Measurements from ENCODE around the gene ZNF613.
"Not testable (repeated sequence)": the region's sequence is repeated elsewhere in the genome, so short reads cannot be mapped to it uniquely, and the experiment has no call there.

The ZNF613 gene

DNA sequence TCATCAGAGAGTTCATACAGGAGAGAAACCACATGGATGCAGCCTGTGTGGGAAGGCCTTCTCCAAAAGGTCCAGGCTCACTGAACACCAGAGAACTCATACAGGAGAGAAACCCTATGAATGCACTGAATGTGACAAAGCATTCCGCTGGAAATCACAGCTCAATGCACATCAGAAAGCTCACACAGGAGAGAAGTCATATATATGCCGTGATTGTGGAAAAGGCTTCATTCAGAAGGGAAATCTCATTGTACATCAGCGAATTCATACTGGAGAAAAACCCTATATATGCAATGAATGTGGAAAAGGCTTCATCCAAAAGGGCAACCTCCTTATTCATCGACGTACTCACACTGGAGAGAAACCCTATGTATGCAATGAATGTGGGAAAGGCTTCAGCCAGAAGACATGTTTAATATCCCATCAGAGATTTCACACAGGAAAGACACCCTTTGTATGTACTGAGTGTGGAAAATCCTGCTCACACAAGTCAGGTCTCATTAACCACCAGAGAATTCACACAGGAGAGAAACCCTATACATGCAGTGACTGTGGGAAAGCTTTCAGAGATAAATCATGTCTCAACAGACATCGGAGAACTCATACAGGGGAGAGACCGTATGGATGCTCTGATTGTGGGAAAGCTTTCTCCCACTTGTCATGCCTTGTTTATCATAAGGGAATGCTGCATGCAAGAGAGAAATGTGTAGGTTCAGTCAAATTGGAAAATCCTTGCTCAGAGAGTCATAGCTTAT is 17.7 kb downstream of the ZNF613 start:
- no peak for DNase-seq

DNA sequence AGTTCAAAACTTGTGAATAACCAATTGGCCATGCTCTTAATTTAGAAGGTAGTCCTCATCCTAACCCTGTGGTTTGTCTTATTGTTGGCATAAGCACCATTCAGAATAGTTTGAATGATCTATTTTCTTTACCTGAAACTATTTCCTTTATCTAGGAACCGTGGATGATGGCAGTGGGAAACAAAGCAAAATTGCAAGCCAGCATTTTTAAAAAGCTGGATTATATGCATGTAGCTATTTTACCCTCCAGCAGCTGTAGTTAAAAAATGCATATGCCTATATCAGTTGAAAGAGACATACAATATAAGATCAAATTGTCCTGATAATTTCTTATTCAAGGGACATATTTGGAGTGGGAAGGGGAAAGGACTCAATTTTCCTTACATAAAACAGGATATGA is 19.3 kb downstream of the ZNF613 start:
- no peak for DNase-seq

DNA sequence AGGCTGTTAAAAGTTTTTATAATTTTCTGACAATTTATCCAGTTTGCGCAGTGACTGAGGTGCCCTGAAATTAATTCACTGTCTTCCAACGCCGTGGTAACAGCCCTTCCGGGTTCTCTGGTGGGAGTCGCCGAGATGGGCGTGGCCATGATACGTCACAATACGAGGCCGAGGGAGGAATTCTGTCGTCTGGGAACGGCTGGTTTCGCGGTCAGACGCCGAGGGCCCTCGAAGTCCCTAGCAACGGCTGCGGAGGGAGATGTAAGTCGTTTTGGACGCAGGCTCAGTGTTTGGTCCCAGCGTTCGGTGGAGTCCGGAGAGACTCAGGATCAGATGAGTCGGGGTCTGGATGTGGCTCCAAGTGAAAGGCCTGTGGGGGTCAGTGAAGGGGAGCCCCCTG is 21.7 kb downstream of the ZNF613 start:
- DNase-seq = no peak

DNA sequence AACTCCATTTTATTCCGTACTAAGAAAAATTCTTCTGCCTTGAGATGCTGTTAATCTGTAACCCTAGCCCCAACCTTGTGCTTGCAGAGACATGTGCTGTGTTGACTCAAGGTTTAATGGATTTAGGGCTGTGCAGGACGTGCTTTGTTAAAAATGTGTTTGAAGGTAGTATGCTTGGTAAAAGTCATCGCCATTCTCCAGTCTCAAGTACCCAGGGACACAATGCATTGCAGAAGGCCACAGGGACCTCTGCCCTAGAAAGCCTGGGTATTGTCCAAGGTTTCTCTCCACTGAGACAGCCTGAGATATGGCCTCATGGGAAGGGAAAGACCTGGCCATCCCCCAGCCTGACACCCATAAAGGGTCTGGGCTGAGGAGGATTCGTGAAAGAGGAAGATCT is 30.6 kb downstream of the ZNF613 start:
- not testable (repeated sequence) for DNase-seq

DNA sequence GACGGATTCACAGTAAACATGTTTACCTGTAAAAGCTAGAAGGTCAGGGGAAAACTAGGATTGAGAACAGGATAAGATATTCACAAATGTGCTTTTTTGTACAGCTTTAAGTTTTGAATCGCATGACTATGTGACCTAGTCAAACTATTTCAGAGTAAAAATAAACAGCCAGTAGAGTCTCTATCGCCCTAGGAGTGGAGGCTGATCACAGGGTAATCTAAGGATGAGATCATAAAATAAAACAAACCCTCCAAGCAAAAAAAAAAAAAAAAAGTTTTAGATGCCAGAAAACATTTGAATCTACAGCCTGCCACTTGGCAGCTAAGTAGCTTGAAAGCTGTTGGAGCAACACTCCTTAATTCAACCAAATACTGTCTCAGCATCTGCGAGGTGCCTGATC is 32.5 kb downstream of the ZNF613 start:
- no peak for DNase-seq

DNA sequence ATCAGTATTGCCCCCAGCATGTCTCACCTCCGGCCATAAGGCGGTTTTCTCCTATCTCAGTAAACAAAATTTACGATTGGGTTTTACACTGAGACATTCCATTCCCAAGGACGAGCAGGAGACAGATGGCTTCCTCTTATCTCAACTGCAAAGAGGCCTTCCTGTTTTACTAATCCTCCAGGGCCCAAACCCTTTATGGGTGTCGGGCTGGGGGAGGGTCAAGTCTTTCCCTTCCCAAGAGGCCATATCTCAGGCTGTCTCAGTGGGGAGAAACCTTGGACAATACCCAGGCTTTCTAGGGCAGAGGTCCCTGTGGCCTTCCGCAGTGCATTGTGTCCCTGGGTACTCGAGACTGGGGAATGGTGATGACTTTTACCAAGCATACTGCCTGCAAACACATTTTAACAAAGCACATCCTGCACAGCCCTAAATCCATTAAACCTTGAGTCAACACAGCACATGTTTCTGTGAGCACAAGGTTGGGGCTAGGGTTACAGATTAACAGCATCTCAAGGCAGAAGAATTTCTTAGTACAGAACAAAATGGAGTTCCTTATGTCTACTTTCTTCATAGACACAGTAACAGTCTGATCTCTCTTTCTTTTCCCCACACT is 33.5 kb downstream of the ZNF613 start:
- DNase-seq = not testable (repeated sequence)

DNA sequence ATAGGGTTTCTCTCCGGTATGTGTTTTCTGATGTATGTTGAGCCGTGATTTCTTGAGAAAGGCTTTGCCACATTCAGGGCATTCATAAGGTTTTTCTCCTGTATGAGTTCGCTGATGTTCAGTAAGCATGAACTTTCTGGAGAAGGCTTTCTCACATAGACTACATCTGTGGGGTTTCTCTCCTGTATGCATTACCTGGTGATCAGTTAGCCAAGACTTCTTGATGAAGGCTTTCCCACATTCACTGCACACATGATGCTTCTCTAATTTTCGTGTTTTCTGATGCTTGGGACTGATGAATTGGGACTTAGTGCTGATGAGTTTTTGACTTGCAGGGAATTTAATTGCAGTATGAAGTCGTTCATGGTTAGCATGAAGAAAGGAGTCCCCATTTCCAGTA is 38.3 kb downstream of the ZNF613 start:
- no peak for DNase-seq

DNA sequence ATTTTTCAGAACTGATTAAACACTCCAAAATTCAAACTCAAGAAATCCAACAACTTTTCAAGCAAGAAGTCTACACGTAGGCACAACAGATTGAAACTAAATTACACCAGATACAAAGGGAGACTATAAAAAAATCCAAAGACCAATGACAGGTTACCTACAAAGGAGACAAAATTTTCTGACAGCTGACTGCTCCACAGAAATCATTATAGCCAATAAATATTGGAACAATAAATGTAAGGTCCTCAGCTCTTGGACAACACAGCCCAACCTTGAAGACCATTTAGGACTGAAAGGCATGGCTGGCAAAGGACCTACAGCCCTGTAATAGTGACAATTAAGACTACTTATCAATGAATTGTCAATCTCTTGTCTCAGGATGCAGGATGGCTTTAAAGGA is 43.4 kb downstream of the ZNF613 start:
- no peak for DNase-seq

DNA sequence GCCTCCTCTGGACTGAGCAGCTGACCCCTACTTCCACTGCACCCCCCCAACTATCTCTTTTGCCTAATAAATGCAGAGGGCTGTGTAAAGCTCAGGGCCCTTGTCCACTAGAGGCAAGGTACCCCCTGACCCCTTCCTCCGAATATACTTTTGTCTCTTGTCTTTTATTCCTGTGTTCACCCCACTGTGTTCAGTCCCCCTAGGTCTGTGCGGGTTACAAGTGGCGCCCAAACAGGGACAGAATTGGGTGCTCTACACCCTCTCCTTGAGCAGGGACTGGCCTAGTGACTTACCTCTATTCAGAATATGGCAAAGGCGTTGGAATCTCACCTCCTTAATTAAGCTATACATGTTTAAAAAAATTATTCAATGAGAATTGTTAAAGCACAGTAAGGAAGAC is 44.4 kb downstream of the ZNF613 start:
- DNase-seq = peak in 1 of 2 donors; percentile 10

DNA sequence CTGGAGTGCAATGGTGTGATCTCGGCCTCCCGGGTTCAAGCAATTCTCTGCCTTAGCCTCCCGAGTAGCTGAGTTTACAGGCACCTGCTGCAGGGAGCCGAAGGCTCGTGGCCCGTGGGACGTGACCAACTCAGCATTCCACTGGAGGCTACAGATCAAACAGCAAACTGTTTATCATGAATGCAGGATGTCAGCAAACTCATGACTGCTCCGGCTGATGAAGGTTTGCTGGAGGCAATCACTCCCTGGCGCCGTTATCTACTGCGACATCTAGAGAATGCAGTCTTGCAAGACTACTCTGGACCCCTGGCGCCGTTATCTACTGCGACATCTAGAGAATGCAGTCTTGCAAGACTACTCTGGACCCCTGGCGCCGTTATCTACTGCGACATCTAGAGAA is 48.5 kb downstream of the ZNF613 start:
- not testable (repeated sequence) for DNase-seq

DNA sequence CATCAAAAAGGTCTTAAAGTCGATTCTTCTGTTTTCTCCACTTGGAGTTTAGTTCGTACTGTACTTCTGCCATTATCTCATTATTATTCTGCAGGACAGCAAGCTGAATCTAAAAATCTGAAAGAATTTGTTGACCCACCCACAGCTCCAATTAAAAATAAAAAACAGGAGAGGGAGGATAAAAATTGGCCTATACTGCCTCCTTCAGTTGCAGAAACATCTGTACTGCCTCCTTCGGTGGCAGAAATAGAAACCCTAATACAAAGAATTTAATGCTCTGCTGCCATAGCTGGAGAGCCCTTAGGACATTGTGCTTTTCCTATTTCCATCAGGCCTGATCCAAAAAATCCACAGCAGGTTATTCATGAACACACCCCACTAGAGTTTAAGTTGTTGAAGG is 49.6 kb downstream of the ZNF613 start:
- DNase-seq = no peak

DNA sequence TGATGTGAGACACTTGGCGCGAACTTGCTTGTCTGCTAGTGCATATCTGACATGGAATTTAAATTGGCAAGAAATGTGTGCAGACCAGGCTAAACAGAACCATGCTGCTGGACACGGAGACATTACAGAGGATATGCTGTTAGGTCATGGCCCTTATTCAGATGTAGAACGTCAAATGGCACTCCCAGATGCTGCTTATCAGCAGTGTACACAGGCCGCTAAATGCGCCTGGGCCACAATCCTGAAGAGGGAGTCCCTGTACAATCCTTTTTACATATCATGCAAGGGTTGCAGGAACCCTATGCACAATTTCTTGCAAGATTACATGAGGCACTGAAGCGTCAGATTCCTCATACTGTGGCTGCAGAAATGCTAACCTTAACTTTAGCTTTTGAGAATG is 50.1 kb downstream of the ZNF613 start:
- no peak for DNase-seq

DNA sequence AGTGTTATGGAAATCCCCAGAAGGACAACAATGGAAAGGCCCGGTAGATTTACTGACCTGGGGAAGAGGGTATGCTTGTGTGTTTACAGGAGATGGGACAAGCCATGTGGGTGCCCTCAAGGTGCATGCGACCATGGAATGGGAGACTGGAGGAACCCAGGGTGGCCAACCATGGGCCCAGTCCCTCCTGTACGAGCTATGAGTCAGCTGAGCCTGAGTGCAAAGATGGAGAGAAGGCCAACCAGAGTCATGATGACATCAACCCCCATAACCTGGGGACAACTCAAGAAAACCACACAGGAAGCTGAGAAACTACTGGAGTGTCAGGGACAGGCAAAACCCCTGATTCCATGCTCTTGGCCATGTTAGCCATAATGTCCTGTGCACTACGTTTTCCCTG is 51.6 kb downstream of the ZNF613 start:
- DNase-seq = no peak

DNA sequence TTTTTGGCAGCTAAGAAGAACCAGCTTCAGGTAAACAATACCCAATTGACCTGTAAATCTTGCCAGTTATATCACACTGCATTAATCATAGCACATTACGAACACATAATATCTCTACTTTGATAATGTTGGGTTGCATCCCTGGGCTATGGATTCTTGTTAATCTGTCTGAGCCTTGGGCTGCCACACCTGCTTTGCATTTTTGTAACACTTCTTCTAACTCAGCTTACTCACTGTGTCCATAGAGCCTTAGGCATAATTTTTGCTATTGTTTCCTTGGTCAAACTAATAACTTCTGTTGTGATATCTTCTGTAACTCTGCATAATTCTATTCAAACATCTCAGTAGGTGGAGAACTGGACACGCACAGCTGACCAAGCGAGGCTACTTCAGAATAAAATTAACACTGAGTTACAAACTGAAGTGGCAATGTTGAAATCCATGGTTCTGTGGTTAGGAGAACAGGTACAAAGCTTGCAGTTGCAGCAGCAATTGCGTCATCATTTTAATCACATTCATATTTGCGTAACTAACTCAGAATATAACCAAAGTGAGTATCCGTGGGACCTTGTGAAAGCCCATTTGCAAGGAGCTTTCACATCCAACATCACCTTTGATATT is 53.0 kb downstream of the ZNF613 start:
- DNase-seq = no peak

DNA sequence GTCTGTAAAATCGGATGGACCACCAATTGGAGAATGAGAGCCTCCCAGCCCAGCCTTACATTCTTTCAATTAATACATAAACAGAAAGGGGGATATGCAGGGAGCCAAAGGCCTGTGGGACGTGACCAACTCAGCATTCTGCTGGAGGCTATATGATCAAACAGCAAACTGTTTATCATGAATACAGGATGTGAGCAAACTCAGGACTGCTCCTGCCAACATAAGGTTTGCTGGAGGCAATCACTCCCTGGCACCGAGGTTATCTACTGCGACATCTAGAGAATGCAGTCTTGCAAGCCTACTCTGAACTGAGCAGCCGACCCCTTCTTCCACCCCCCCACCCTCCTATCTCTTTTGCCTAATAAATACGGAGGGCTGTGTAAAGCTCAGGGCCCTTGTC is 53.7 kb downstream of the ZNF613 start:
- DNase-seq = not testable (repeated sequence)

DNA sequence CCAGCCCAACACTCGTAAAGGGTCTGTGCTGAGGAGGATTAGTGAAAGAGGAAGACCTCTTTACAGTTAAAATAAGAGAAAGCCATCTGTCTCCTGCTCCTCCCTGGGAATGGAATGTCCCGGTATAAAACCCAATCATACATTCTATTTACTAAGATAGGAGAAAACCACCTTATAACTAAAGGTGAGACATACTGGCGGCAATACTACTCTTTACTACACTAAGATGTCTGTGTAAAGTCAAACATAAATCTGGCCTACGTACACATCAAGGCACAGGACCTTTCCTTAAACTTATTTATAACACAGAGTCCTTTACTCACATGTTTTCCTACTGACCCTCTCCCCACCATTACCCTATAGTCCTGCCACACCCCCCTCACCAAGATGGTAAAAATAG is 56.1 kb downstream of the ZNF613 start:
- DNase-seq = no peak

DNA sequence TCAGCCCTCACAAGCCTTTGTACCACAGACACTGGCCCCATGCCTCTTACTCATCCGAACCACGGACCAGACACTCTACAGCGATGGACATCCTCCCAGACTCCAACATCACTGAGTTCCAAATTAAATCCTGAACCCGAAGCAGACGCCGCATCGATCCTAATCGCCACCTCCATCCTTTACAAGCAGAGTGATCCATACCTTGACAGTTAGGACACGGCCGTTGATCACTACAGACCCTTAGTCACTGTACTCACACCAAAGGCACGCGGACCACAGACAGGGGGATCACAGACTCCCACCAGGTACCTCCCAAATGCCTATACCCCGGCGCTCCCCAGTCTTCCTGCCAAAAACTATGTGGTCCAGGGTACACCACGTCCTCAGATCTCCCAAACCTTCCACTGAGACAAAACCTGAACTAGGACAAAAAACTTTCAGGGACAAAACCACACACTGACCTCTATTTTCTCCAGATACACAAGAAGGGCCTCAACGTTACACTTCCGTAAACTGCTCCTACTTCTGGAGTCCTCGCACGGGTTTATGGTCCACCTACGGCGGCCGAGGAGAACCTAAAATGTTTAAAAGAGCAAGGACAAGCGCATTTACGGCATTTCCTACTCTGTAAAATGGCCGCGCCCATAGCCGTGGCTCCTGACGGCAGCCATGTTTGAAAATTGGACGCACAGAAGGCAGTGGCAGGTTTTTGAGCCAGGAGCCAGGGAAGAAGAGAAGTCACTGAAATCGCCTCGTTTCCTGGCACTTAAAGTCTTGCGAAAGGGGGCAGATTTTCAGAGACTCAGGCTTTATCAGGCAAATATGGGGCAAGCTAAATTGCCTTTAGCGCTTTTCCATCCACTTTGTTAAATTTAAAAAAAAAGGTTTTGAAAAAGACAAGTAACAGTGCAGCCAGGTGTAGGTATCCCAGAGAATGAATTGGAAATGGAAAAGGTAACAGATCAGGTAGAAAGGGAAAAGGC is 59.3 kb downstream of the ZNF613 start, which contains the start of gene ZNF350:
Gene ZNF350, minus strand, starts transcription at position 532 of the 983 bp plus-strand sequence. CDS start 12,480 bp downstream, outside the sequence.
- peak; percentile 94 to 95 for DNase-seq

DNA sequence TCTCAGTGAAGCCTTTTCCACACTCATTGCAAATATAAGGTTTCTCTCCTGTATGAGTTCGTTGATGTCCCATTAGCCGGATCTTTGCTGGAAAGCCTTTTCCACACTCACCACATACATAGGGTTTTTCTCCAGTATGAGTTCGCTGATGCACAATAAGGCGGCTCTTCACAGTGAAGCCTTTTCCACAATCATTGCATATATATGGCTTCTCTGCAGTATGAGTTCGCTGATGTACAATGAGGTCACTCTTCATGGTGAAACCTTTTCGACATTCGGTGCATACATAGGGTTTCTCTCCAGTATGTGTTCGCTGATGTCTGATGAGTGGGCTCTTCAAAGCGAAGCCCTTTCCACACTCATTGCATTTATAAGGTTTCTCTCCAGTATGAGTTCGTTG is 66.2 kb downstream of the ZNF613 start:
- no peak for DNase-seq

DNA sequence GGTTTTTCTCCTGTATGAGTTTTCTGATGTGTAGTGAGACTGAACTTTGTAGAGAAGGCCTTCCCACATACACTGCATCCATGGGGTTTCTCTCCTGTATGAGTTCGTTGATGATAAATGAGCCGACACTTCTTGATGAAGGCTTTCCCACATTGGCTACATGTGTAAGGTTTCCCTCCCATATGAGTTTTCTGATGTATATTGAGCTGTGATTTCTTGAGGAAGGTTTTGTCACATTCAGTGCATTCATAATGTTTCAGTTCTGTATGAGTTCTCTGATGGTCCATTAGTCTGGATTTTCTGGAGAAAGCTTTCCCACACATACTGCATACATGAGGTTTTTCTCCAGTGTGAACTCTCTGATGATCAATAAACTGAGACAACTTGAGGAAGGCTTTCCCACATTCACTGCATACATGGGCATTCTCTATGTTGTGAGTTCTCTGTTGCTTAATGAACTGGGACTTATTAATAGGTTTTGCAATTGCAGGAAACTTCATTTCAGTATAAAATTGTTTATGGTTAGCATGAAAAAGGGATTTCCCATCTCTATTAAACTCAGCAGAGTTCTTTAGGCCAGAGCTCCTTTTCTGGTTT is 66.9 kb downstream of the ZNF613 start:
- no peak for DNase-seq
